Prostate gland (tissue), 2 donors: Measurements from ENCODE around the gene PLEKHH1. TPM values are rescaled to one million over a fixed set of nuclear protein-coding genes. Genes with fewer than 3 reads are reported as not detected.

Experiments used
- DNase-seq: peaks from one replicate; pipeline ENCODE4 v3.0.0-alpha.2; 2019; ENCODE audit warnings: low spot score
- H3K27ac ChIP-seq, 2 donors: fragments of 200-600 bp; sonication (generic); 2 replicates each; pipeline ENCODE4 v1.5.1; 2017 to 2019
- H3K27me3 ChIP-seq: fragments of 200-600 bp; sonication (generic); replicated peaks from 2 replicates; pipeline ENCODE4 v1.5.1; 2019; ENCODE audit not compliant: insufficient read depth
- H3K36me3 ChIP-seq, 2 donors: fragments of 200-600 bp; sonication (generic); 1 replicate in 1 of 2; 2 replicates in 1 of 2; pipeline versions ENCODE4 v1.5.1 to v1.8.1; 2017 to 2019
- H3K4me1 ChIP-seq: fragments of 200-600 bp; sonication (generic); replicated peaks from 2 replicates; pipeline ENCODE4 v1.5.1; 2019
- H3K4me3 ChIP-seq, 2 donors: fragments of 200-600 bp; sonication (generic); 2 replicates each; pipeline ENCODE4 v1.5.1; 2017 to 2019
- H3K9me3 ChIP-seq: fragments of 200-600 bp; sonication (generic); 2 replicates; pipeline ENCODE4 v1.5.1; 2017
- CTCF ChIP-seq, 4 experiments: fragments of 200-600 bp in 2 of 4; fragments of 450-650 bp in 2 of 4; sonication (generic) in 2 of 4; IDR thresholded peaks; 1 replicate in 3 of 4; 2 replicates in 1 of 4; pipeline ENCODE4 v1.5.1; 2016 to 2019; ENCODE audit warnings: antibody characterized with exemption in 4 of 4, mild to moderate bottlenecking in 2 of 4, moderate library complexity in 2 of 4
- POLR2A ChIP-seq: fragments of 450-650 bp; IDR thresholded peaks from one replicate; pipeline ENCODE4 v1.6.1; 2016; ENCODE audit warnings: antibody characterized with exemption, mild to moderate bottlenecking
- POLR2AphosphoS5 ChIP-seq: sonication (generic); formaldehyde crosslinking; IDR thresholded peaks from one replicate; pipeline ENCODE4 v1.6.1; 2017; ENCODE audit warnings: antibody characterized with exemption
- WGBS: methylation state at CpG from one replicate; pipeline ENCODE4 v1.1.5; 2018; 5-methylcytosine and 5-hydroxymethylcytosine counted together
- intact Hi-C: fragments of 100-400 bp; cut with DNase I; formaldehyde crosslinking; loops from one replicate; pipeline ENCODE4 v1.14.2; 2022
- total RNA-seq, 2 donors: library from RNA; depleted of rRNA; stranded (reverse); fragments of >200 nt; gene quantifications; one replicate each; pipeline ENCODE4 v1.1.0, GENCODE V29; 2016

PLEKHH1 gene
- total RNA-seq, 2 donors from 2014 or later = 57.9 to 92.7 TPM

GRCh38 chr14:67602076-67602475, 69.0 kb downstream of the PLEKHH1 start:
- Histone ChIP-seq H3K36me3 (no peaks in the 10 kb centered on the region), H3K27me3 (no peaks in the 10 kb centered on the region), H3K27ac (no peak overlapping the region), H3K4me1 (no peaks in the 10 kb centered on the region), H3K9me3 (no peaks in the 10 kb centered on the region), H3K4me3 (no peak overlapping the region)
- intact Hi-C loops = no loop called here
- no peak for DNase-seq
- WGBS = 64% methylated on average over 7 of the region's 7 CpGs
- TF ChIP-seq CTCF (IDR thresholded peaks at IDR 0.05) = no peak
- TF ChIP-seq POLR2AphosphoS5 = no peak
- no peak for TF ChIP-seq POLR2A

GRCh38 chr14:67602995-67603545, 70.0 kb downstream of the PLEKHH1 start:
- 74% methylated on average over 5 of the region's 5 CpGs for WGBS
- Histone ChIP-seq H3K27ac (no peak overlapping the region), H3K4me3 (no peak overlapping the region), H3K9me3 (no peaks in the 10 kb centered on the region), H3K4me1 (no peaks in the 10 kb centered on the region), H3K36me3 (no peaks in the 10 kb centered on the region), H3K27me3 (no peaks in the 10 kb centered on the region)
- intact Hi-C loops = no loop called here
- no peak for DNase-seq
- TF ChIP-seq POLR2AphosphoS5 (no peak), CTCF (IDR thresholded peaks at IDR 0.05) (no peak), POLR2A (no peak)

GRCh38 chr14:67607646-67608045, 74.6 kb downstream of the PLEKHH1 start:
- DNase-seq = no peak
- no peak overlapping the region for H3K4me3 ChIP-seq
- 95% methylated on average over 5 of the region's 5 CpGs for WGBS
- no peaks in the 10 kb centered on the region for H3K4me1 ChIP-seq
- no peaks in the 10 kb centered on the region for H3K9me3 ChIP-seq
- H3K36me3 ChIP-seq = no peaks in the 10 kb centered on the region
- TF ChIP-seq CTCF (IDR thresholded peaks at IDR 0.05) = no peak
- TF ChIP-seq POLR2A = no peak
- no peak for TF ChIP-seq POLR2AphosphoS5
- H3K27me3 ChIP-seq = no peaks in the 10 kb centered on the region
- no peak overlapping the region for H3K27ac ChIP-seq
- intact Hi-C loops = no loop called here

DNA sequence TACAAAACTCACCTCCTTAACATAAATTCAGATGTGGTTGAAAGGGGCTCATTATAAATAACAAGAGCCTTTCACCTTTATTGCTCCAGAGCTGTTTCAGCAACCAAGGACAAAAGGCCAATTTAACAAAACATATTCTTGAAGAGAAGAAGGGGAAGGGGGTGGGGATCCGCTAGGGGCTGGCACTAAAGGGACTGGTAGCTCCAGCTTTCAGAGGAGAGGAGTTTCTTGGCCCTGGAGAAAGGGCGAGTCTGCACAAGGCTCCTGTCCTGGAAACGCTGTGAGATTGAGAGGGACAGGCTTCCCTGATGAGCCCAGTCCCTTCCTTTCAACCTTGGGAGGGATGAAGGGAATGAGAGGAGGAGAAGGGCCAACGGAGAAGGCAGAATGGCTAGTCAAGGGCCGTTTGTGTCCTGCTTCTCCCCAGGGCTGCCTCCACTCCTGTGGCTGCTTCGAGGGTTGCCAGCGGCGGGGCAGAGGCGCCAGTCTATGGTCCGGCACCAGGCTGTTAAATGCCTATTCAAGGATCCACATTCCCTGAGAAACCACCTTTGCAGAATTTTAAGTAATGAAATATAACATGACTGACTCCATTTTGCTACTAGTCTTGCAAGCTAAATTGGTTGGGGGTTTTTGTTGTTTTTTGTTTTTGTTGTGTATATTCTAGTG, 76.7 kb downstream of the PLEKHH1 start:
- Histone ChIP-seq H3K27ac (no peak overlapping the region), H3K27me3 (no peaks in the 10 kb centered on the region), H3K9me3 (no peaks in the 10 kb centered on the region), H3K36me3 (no peaks in the 10 kb centered on the region), H3K4me3 (no peak overlapping the region), H3K4me1 (no peaks in the 10 kb centered on the region)
- intact Hi-C loops = no loop called here
- no peak for TF ChIP-seq CTCF (IDR thresholded peaks at IDR 0.05)
- TF ChIP-seq POLR2AphosphoS5 = no peak
- no peak for TF ChIP-seq POLR2A
- 63% methylated on average over 10 of the region's 10 CpGs for WGBS
- no peak for DNase-seq

DNA sequence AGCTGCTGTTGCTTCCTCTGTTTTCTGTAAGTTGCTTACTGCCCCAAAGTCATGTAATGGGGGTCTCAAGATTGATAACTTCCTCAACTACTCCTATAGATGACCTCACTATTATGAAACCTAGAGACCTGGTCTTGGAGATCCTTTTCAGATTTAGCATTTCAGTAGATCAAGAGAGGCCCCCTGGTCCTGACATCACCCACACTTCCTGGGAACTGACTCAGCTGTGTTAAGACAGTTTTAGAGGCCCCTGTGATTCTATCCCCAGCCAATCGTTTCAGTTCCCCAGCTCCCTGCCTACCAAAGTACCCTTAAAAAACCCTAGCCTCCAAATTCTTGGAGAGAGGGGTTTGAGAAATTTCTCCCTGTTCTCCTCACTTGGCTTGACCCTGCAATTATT, 77.4 kb downstream of the PLEKHH1 start:
- 88% methylated on average over 1 of the region's 1 CpG for WGBS
- Histone ChIP-seq H3K9me3 (no peaks in the 10 kb centered on the region), H3K4me1 (no peaks in the 10 kb centered on the region), H3K36me3 (no peaks in the 10 kb centered on the region), H3K27me3 (no peaks in the 10 kb centered on the region), H3K4me3 (no peak overlapping the region), H3K27ac (no peak overlapping the region)
- TF ChIP-seq POLR2AphosphoS5 (no peak), CTCF (IDR thresholded peaks at IDR 0.05) (no peak), POLR2A (no peak)
- no peak for DNase-seq
- intact Hi-C loops = no loop called here
